ENCODE measurements around the gene GDAP1L1. TPM values are rescaled to one million over a fixed set of nuclear protein-coding genes. Genes with fewer than 3 reads are reported as not detected.

Gene GDAP1L1
- total and polyA plus RNA-seq, 4 donors, result not detected

GRCh38 chr20:44306927-44307326, 59.8 kb downstream of the GDAP1L1 start:
- Histone ChIP-seq H3K4me3 (ENCODE audit: low read depth in 1 of 3, low read length in 3 of 3) (no peak overlapping the region), H3K27ac (ENCODE audit: low read depth in 1 of 2, low read length in 2 of 2) (no peak overlapping the region), H3K9me3 (ENCODE audit: control insufficient read depth in 4 of 4, low read length in 3 of 4) (no peaks in the 10 kb centered on the region), H3K27me3 (ENCODE audit: control insufficient read depth in 4 of 4, insufficient read depth in 4 of 4, low read length in 3 of 4) (no peaks in the 10 kb centered on the region), H3K4me1 (ENCODE audit: control insufficient read depth in 4 of 4, insufficient read depth in 4 of 4, low read length in 3 of 4) (peaks cover 3 to 22% (median 17%) of the 10 kb centered on the region in 4 donors), H3K9ac (ENCODE audit: low read depth in 1 of 2, low read length in 2 of 2) (no peak overlapping the region), H3K36me3 (ENCODE audit: control insufficient read depth in 4 of 4, insufficient read depth in 3 of 4, low read depth in 1 of 4, low read length in 3 of 4) (peaks cover 0 to 4% (median 3%) of the 10 kb centered on the region in 4 donors)
- 92% methylated on average over 9 of the region's 9 CpGs for WGBS
- no peak for DNase-seq (ENCODE audit: low spot score)
- TF ChIP-seq, protein P1, sequence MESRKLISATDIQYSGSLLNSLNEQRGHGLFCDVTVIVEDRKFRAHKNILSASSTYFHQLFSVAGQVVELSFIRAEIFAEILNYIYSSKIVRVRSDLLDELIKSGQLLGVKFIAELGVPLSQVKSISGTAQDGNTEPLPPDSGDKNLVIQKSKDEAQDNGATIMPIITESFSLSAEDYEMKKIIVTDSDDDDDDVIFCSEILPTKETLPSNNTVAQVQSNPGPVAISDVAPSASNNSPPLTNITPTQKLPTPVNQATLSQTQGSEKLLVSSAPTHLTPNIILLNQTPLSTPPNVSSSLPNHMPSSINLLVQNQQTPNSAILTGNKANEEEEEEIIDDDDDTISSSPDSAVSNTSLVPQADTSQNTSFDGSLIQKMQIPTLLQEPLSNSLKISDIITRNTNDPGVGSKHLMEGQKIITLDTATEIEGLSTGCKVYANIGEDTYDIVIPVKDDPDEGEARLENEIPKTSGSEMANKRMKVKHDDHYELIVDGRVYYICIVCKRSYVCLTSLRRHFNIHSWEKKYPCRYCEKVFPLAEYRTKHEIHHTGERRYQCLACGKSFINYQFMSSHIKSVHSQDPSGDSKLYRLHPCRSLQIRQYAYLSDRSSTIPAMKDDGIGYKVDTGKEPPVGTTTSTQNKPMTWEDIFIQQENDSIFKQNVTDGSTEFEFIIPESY (IDR thresholded peaks at IDR 0.05), result no peak
- TF ChIP-seq HNF4G (IDR thresholded peaks at IDR 0.05), result no peak
- no peak for TF ChIP-seq GABPA (IDR thresholded peaks at IDR 0.05 in 1 of 2, conservative IDR thresholded peaks at IDR 0.05 in 1 of 2)
- no peak for TF ChIP-seq REST (IDR thresholded peaks at IDR 0.05)
- TF ChIP-seq EGR1 (IDR thresholded peaks at IDR 0.05; ENCODE audit: low read depth in 2 of 2), result no peak
- no peak for TF ChIP-seq NR2F2 (IDR thresholded peaks at IDR 0.05)
- TF ChIP-seq SP1 (IDR thresholded peaks at IDR 0.05), result no peak
- TF ChIP-seq FOXA2 (IDR thresholded peaks at IDR 0.05), result no peak
- no peak for TF ChIP-seq JUND (IDR thresholded peaks at IDR 0.05)
- no peak for TF ChIP-seq ATF3 (IDR thresholded peaks at IDR 0.05)
- no peak for TF ChIP-seq FOXA1 (IDR thresholded peaks at IDR 0.05)
- no peak for TF ChIP-seq RXRA (IDR thresholded peaks at IDR 0.05)
- TF ChIP-seq, protein P2, sequence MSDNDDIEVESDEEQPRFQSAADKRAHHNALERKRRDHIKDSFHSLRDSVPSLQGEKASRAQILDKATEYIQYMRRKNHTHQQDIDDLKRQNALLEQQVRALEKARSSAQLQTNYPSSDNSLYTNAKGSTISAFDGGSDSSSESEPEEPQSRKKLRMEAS (IDR thresholded peaks at IDR 0.05), result no peak

- no peaks in the 10 kb centered on the region for H3K9me3 ChIP-seq (ENCODE audit: control insufficient read depth in 4 of 4, low read length in 3 of 4)
- TF ChIP-seq GABPA (IDR thresholded peaks at IDR 0.05 in 1 of 2, conservative IDR thresholded peaks at IDR 0.05 in 1 of 2) (no peak), CTCF (IDR thresholded peaks at IDR 0.05; ENCODE audit: low read depth, low read length, missing input control) (no peak), HNF4G (IDR thresholded peaks at IDR 0.05) (no peak), SP1 (IDR thresholded peaks at IDR 0.05) (no peak), FOXA2 (IDR thresholded peaks at IDR 0.05) (no peak), JUND (IDR thresholded peaks at IDR 0.05) (no peak), RXRA (IDR thresholded peaks at IDR 0.05) (no peak), FOXA1 (IDR thresholded peaks at IDR 0.05) (no peak), ATF3 (IDR thresholded peaks at IDR 0.05) (no peak), YY1 (IDR thresholded peaks at IDR 0.05) (no peak), RAD21 (IDR thresholded peaks at IDR 0.05) (no peak), REST (IDR thresholded peaks at IDR 0.05) (no peak)
- no peak for DNase-seq (ENCODE audit: low spot score)
- peaks cover 0 to 4% (median 3%) of the 10 kb centered on the region in 4 donors for H3K36me3 ChIP-seq (ENCODE audit: control insufficient read depth in 4 of 4, insufficient read depth in 3 of 4, low read depth in 1 of 4, low read length in 3 of 4)
- H3K27me3 ChIP-seq (ENCODE audit: control insufficient read depth in 4 of 4, insufficient read depth in 4 of 4, low read length in 3 of 4), result no peaks in the 10 kb centered on the region
- peak overlapping the region in 1 of 2 donors; percentile 72 for H3K27ac ChIP-seq (ENCODE audit: low read depth in 1 of 2, low read length in 2 of 2)
- 18% methylated on average over 17 of the region's 17 CpGs for WGBS
- peak overlapping the region; percentile 76 to 77 for H3K9ac ChIP-seq (ENCODE audit: low read depth in 1 of 2, low read length in 2 of 2)
- peak overlapping the region; percentile 75 to 100 (median 93) for H3K4me3 ChIP-seq (ENCODE audit: low read depth in 1 of 3, low read length in 3 of 3)
- H3K4me1 ChIP-seq (ENCODE audit: control insufficient read depth in 4 of 4, insufficient read depth in 4 of 4, low read length in 3 of 4), result peaks cover 3 to 22% (median 15%) of the 10 kb centered on the region in 4 donors
These were observed 62.9 kb downstream of the GDAP1L1 start for GRCh38 chr20:44309763-44310663.
